ENCODE data around the gene SOD2.
A peak's percentile ranks its signal among the peaks of the same experiment; 100 is the strongest.
"Not testable (repeated sequence)": the region's sequence is repeated elsewhere in the genome, so short reads cannot be mapped to it uniquely, and the experiment has no call there.

Gene SOD2

GRCh38 chr6:159715166-159715565 lies 22.1 kb upstream of the SOD2 start:
- peak overlapping the region; percentile 52 to 54 for H3K4me3 ChIP-seq (ENCODE audit: low read depth in 1 of 2, low read length in 1 of 2)
- H3K36me3 ChIP-seq = no peaks in the 10 kb centered on the region
- no peaks in the 10 kb centered on the region for H3K27me3 ChIP-seq
- H3K9me3 ChIP-seq = no peaks in the 10 kb centered on the region
- H3K4me1 ChIP-seq (ENCODE audit: control insufficient read depth in 1 of 2, insufficient read depth in 1 of 2, low read depth in 1 of 2, low read length in 1 of 2) = peaks cover 37 to 43% of the 10 kb centered on the region in 2 experiments
- TF ChIP-seq CTCF (IDR thresholded peaks at IDR 0.05) = peak; percentile 63
- H3K27ac ChIP-seq = peak overlapping the region; percentile 93

GRCh38 chr6:159714404-159714803 lies 21.4 kb upstream of the SOD2 start:
- no peak for TF ChIP-seq CTCF (IDR thresholded peaks at IDR 0.05)
- Histone ChIP-seq H3K4me3 (ENCODE audit: low read depth in 1 of 2, low read length in 1 of 2) (peak overlapping the region; percentile 52 to 54), H3K4me1 (ENCODE audit: control insufficient read depth in 1 of 2, insufficient read depth in 1 of 2, low read depth in 1 of 2, low read length in 1 of 2) (peaks cover 37 to 43% of the 10 kb centered on the region in 2 experiments), H3K27ac (peak overlapping the region; percentile 93), H3K36me3 (no peaks in the 10 kb centered on the region), H3K9me3 (no peaks in the 10 kb centered on the region), H3K27me3 (no peaks in the 10 kb centered on the region)

- peak overlapping the region; percentile 93 for H3K27ac ChIP-seq
- H3K4me1 ChIP-seq (ENCODE audit: control insufficient read depth in 1 of 2, insufficient read depth in 1 of 2, low read depth in 1 of 2, low read length in 1 of 2) = peaks cover 37 to 43% of the 10 kb centered on the region in 2 experiments
- peak overlapping the region; percentile 52 to 54 for H3K4me3 ChIP-seq (ENCODE audit: low read depth in 1 of 2, low read length in 1 of 2)
- no peaks in the 10 kb centered on the region for H3K27me3 ChIP-seq
- H3K36me3 ChIP-seq = no peaks in the 10 kb centered on the region
- TF ChIP-seq CTCF (IDR thresholded peaks at IDR 0.05) = no peak
- H3K9me3 ChIP-seq = no peaks in the 10 kb centered on the region
These were observed 20.9 kb upstream of the SOD2 start for GRCh38 chr6:159713984-159714383.

GRCh38 chr6:159712389-159712788 lies 19.3 kb upstream of the SOD2 start:
- H3K4me3 ChIP-seq (ENCODE audit: low read depth in 1 of 2, low read length in 1 of 2); H3K36me3 ChIP-seq: not testable (repeated sequence)

GRCh38 chr6:159710603-159711002 lies 17.6 kb upstream of the SOD2 start:
- H3K4me1 ChIP-seq (ENCODE audit: control insufficient read depth in 1 of 2, insufficient read depth in 1 of 2, low read depth in 1 of 2, low read length in 1 of 2) = peaks cover 21 to 23% of the 10 kb centered on the region in 2 experiments

More at GRCh38 chr6:159712389-159712788, 19.3 kb upstream of the SOD2 start:
- not testable (repeated sequence) for H3K27ac ChIP-seq, H3K27me3 ChIP-seq, H3K9me3 ChIP-seq
- H3K4me1 ChIP-seq (ENCODE audit: control insufficient read depth in 1 of 2, insufficient read depth in 1 of 2, low read depth in 1 of 2, low read length in 1 of 2) = peaks cover 37 to 41% of the 10 kb centered on the region in 2 experiments

GRCh38 chr6:159701413-159701999 lies 8.5 kb upstream of the SOD2 start:
- no peak for TF ChIP-seq CTCF (IDR thresholded peaks at IDR 0.05)
- Histone ChIP-seq H3K4me1 (ENCODE audit: control insufficient read depth in 1 of 2, insufficient read depth in 1 of 2, low read depth in 1 of 2, low read length in 1 of 2) (peaks cover 3 to 19% of the 10 kb centered on the region in 2 experiments), H3K36me3 (no peaks in the 10 kb centered on the region), H3K9me3 (no peaks in the 10 kb centered on the region), H3K4me3 (ENCODE audit: low read depth in 1 of 2, low read length in 1 of 2) (no peak overlapping the region), H3K27me3 (no peaks in the 10 kb centered on the region), H3K27ac (peak overlapping the region; percentile 42)

More at GRCh38 chr6:159710603-159711002, 17.6 kb upstream of the SOD2 start:
- not testable (repeated sequence) for H3K4me3 ChIP-seq (ENCODE audit: low read depth in 1 of 2, low read length in 1 of 2); H3K27me3 ChIP-seq; H3K9me3 ChIP-seq; H3K27ac ChIP-seq; H3K36me3 ChIP-seq
